ENCODE results near the gene EIF3F. TPM values are rescaled to one million over a fixed set of nuclear protein-coding genes. Genes with fewer than 3 reads are reported as not detected.

The EIF3F gene
- total and polyA plus RNA-seq, 2 of the 13 experiments (the other 11 are each of a cell fraction or from before 2014, with no cell fraction given) = 109 to 191 TPM

DNA sequence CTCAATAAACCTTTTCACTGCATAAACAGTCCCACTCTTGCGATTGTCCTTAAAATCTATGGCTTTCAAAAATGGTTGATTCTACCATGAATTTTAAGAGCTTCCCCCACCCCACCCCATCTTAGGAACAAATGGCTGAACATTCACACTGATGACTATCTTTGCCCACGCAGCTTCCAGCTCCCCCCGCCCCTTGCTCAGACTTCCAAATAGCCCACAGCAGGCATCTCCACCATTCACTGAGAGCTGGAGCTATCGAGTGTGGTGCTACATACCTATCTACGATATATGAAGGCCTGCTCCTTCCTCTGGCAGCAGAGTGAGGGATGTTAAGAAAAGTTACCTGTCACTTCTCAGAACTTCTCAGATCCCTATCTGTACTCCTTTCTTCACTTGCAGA is 26.7 kb downstream of the EIF3F start (continued):
- TF ChIP-seq NKX3-1 (CRISPR knock-in tag; IDR thresholded peaks at IDR 0.05) (no peak), YEATS2 (CRISPR knock-in tag; IDR thresholded peaks at IDR 0.05; ENCODE audit: borderline replicate concordance) (no peak)

DNA sequence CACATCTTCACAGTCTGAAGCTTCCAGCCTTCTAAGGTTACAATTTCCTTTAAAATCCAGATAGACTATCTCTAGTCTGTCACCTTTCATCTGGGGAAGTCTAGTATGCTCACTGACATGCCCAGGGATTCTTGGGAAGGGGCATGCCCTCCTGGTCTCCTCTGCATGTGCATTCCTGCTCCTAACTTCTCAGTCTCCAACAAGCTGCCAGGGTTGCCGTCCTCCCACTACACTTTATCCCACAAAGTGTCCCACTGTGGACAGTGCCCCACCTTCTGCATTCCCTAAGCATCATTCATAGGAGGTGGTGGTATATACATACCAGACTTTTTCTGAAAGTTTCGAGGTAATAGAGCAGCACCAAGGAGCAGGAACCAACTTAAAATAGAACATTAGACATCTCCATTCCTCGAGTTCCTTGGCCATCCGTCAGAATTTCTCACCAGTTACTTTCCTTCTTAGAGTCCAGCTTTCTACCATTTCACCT is 28.7 kb downstream of the EIF3F start:
- no peak for ATAC-seq
- Histone ChIP-seq H3K4me1 (ENCODE audit: insufficient read depth, low read length) (peaks cover 7% of the 10 kb centered on the region), H3K4me2 (ENCODE audit: low read depth, low read length) (no peak overlapping the region), H3K79me2 (ENCODE audit: insufficient read depth, low read length) (no peaks in the 10 kb centered on the region), H3K36me3 (replicated peaks in 1 of 2; ENCODE audit: control insufficient read depth in 1 of 2, insufficient read depth in 2 of 2, low read length in 2 of 2) (no peaks in the 10 kb centered on the region), H3K9me3 (ENCODE audit: low read length) (no peaks in the 10 kb centered on the region), H3K27ac (ENCODE audit: extremely low read length, insufficient read depth, low read length) (no peak overlapping the region), H4K20me1 (ENCODE audit: insufficient read depth, low read length) (no peaks in the 10 kb centered on the region; the same call in 1 of the 2 replicates), H3K4me3 (replicated peaks in 1 of 3; ENCODE audit: insufficient read depth in 1 of 3, low read depth in 2 of 3, low read length in 3 of 3) (no peak overlapping the region), H3K9ac (ENCODE audit: insufficient read depth, low read depth, low read length) (no peak overlapping the region), H2AFZ (ENCODE audit: low read length) (no peak overlapping the region), H3K27me3 (ENCODE audit: control insufficient read depth in 1 of 2, insufficient read depth in 2 of 2, low read length in 2 of 2) (peaks cover 8 to 39% of the 10 kb centered on the region in 2 experiments)
- in situ Hi-C loops (cut with HindIII; ENCODE audit: extremely low pct_ligation_motif_present, low pct_unique_long_range_greater_than_20kb) (no loop called here), intact Hi-C loops (cut with micrococcal nuclease; ENCODE audit: unreplicated experiment) (no loop called here)
- no peak for FAIRE-seq
- WGBS (ENCODE audit: low lambda C conversion rate) = 1% methylated on average over 4 of the region's 4 CpGs
- POLR2A ChIA-PET = no interaction called here
- CTCF ChIA-PET (ENCODE audit: low intra/inter-chr PET ratio, low total read pairs) = no interaction called here
- BruUV-seq (replicated peaks) = no TSS peak
- no peak for DNase-seq (ENCODE audit: low spot score)
- TF ChIP-seq, protein P1, sequence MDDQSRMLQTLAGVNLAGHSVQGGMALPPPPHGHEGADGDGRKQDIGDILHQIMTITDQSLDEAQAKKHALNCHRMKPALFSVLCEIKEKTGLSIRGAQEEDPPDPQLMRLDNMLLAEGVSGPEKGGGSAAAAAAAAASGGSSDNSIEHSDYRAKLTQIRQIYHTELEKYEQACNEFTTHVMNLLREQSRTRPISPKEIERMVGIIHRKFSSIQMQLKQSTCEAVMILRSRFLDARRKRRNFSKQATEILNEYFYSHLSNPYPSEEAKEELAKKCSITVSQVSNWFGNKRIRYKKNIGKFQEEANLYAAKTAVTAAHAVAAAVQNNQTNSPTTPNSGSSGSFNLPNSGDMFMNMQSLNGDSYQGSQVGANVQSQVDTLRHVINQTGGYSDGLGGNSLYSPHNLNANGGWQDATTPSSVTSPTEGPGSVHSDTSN (CRISPR knock-in tag; IDR thresholded peaks at IDR 0.05; ENCODE audit: borderline replicate concordance) = no peak
- TF ChIP-seq, protein P2, sequence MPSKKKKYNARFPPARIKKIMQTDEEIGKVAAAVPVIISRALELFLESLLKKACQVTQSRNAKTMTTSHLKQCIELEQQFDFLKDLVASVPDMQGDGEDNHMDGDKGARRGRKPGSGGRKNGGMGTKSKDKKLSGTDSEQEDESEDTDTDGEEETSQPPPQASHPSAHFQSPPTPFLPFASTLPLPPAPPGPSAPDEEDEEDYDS (CRISPR knock-in tag; IDR thresholded peaks at IDR 0.05) = no peak
- TF ChIP-seq, protein P3, sequence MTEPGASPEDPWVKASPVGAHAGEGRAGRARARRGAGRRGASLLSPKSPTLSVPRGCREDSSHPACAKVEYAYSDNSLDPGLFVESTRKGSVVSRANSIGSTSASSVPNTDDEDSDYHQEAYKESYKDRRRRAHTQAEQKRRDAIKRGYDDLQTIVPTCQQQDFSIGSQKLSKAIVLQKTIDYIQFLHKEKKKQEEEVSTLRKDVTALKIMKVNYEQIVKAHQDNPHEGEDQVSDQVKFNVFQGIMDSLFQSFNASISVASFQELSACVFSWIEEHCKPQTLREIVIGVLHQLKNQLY (CRISPR knock-in tag; IDR thresholded peaks at IDR 0.05) = no peak
- TF ChIP-seq, protein P4, sequence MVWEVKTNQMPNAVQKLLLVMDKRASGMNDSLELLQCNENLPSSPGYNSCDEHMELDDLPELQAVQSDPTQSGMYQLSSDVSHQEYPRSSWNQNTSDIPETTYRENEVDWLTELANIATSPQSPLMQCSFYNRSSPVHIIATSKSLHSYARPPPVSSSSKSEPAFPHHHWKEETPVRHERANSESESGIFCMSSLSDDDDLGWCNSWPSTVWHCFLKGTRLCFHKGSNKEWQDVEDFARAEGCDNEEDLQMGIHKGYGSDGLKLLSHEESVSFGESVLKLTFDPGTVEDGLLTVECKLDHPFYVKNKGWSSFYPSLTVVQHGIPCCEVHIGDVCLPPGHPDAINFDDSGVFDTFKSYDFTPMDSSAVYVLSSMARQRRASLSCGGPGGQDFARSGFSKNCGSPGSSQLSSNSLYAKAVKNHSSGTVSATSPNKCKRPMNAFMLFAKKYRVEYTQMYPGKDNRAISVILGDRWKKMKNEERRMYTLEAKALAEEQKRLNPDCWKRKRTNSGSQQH (CRISPR knock-in tag; IDR thresholded peaks at IDR 0.05; ENCODE audit: low read depth) = no peak
- TF ChIP-seq ARHGAP35 (CRISPR knock-in tag; IDR thresholded peaks at IDR 0.05; ENCODE audit: borderline replicate concordance) = no peak
- no peak for TF ChIP-seq ELF4 (CRISPR knock-in tag; IDR thresholded peaks at IDR 0.05; ENCODE audit: borderline replicate concordance)
- TF ChIP-seq, protein P5, sequence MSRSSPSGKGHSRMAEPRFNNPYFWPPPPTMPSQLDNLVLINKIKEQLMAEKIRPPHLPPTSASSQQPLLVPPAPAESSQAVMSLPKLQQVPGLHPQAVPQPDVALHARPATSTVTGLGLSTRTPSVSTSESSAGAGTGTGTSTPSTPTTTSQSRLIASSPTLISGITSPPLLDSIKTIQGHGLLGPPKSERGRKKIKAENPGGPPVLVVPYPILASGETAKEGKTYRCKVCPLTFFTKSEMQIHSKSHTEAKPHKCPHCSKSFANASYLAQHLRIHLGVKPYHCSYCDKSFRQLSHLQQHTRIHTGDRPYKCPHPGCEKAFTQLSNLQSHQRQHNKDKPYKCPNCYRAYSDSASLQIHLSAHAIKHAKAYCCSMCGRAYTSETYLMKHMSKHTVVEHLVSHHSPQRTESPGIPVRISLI (CRISPR knock-in tag; IDR thresholded peaks at IDR 0.05; ENCODE audit: borderline replicate concordance) = no peak
- no peak for TF ChIP-seq SNAPC2 (CRISPR knock-in tag; IDR thresholded peaks at IDR 0.05)
- TF ChIP-seq HHEX (CRISPR knock-in tag; IDR thresholded peaks at IDR 0.05) = no peak
- no peak for TF ChIP-seq KDM6A (CRISPR knock-in tag; IDR thresholded peaks at IDR 0.05; ENCODE audit: low read depth)
- no peak for TF ChIP-seq ZNF234 (CRISPR knock-in tag; conservative IDR thresholded peaks at IDR 0.05)
- no peak for TF ChIP-seq RBM22 (optimal IDR thresholded peaks at IDR 0.05; ENCODE audit: low read length)
- TF ChIP-seq ETV5 (CRISPR knock-in tag; IDR thresholded peaks at IDR 0.05; ENCODE audit: borderline replicate concordance) = no peak
- TF ChIP-seq, protein P6, sequence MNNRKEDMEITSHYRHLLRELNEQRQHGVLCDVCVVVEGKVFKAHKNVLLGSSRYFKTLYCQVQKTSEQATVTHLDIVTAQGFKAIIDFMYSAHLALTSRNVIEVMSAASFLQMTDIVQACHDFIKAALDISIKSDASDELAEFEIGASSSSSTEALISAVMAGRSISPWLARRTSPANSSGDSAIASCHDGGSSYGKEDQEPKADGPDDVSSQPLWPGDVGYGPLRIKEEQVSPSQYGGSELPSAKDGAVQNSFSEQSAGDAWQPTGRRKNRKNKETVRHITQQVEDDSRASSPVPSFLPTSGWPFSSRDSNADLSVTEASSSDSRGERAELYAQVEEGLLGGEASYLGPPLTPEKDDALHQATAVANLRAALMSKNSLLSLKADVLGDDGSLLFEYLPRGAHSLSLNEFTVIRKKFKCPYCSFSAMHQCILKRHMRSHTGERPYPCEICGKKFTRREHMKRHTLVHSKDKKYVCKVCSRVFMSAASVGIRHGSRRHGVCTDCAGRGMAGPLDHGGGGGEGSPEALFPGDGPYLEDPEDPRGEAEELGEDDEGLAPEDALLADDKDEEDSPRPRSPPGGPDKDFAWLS (CRISPR knock-in tag; IDR thresholded peaks at IDR 0.05; ENCODE audit: borderline replicate concordance) = no peak
- TF ChIP-seq ARID2 (CRISPR knock-in tag; IDR thresholded peaks at IDR 0.05; ENCODE audit: borderline replicate concordance) = no peak
- TF ChIP-seq ZBTB7A (CRISPR knock-in tag; IDR thresholded peaks at IDR 0.05) = no peak

Measured in HepG2 (cell line).